HG03196 (cell line): ENCODE results near the gene AOAH.
"Not testable (repeated sequence)": the region's sequence is repeated elsewhere in the genome, so short reads cannot be mapped to it uniquely, and the experiment has no call there.

ENCODE experiments used
- ATAC-seq: cut with Tn5 transposase; IDR thresholded peaks from one replicate; pipeline ENCODE4 v1.9.1; 2021; ENCODE audit not compliant: unreplicated experiment

The AOAH gene

DNA sequence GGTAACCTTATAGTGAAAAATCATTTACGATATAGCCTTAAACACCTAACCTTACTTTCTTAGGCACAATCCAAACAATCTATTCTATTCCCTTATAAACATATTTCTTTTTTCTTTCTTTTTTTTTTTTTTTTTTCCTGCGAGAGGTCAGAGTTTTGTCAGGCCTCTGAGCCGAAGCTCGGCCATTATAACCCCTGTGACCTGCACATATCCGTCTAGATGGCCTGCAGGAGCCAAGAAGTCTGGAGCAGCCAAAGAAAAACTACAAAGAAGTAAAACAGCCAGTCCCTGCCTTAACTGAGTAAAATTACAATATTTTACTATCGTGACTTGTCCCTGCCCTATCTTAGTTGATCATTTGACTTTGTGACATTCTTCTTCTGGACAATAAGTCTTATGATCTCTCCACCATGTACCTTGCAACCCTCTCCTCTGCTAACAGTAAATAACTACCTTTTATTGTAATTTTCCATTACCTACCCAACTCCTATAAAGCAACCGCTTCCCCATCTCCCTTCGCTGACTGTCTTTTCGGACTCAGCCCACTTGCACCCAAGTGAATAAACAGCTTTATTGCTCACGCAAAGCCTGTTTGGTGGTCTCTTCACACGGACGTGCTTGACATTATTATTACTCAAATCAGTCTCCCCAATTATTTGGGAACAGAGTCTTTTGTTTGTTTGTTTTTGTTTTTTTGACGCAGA lies 64.5 kb downstream of the AOAH start:
- no peak for ATAC-seq

DNA sequence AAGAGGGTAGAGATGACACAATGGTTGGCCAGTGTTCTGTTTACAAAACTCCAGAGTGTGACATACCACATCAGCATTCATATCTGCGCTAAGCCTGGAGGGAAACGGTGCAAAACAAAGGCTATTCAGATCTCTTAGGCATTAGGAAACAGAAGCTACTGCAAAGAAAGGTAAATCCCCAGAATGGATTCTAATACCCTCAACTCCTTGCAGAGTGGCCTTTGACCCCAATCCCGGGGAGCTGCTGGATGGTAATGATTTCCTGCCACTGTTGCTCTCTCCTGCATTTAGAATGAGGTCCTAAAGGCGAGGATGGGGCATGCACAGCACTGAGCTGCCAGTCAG lies 65.2 kb downstream of the AOAH start:
- ATAC-seq = no peak

DNA sequence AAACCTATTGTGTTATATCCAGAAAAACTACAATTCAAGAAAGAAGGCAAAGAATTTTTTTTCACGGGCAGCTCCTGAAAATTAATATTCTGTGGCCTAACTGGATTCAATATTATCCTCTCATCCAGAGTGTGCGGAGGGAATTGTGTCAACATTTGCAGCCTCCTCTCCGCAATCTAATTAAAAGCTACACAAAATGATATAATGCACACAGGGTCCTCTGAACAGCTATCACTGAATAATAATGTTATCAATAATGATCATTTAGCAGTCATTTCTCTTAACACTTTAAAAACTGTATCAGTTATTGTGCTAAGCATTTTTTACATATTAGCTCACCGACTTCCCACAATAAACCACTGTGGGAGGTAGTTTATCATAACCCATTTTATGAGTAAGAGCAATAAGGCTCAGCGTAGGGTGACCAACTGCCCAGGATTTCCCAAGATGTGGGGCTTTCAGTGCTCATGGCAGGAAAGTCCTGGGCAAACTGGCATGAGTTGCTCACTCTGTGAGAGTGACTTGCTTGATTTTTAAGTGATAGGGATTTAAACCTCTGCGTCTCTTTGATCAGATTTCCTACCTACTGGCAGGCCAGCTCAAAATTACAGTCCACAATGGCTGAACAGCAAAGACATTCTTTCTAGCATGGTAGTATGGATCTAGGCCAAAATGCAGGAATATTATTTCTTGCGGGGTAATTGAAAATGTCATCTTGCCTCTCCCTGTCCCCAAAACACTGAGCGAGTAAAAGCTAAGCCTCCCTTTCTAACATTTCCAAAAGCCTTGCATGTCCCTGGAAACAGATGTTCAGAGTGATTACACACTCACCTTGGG lies 65.7 kb downstream of the AOAH start:
- ATAC-seq = no peak

DNA sequence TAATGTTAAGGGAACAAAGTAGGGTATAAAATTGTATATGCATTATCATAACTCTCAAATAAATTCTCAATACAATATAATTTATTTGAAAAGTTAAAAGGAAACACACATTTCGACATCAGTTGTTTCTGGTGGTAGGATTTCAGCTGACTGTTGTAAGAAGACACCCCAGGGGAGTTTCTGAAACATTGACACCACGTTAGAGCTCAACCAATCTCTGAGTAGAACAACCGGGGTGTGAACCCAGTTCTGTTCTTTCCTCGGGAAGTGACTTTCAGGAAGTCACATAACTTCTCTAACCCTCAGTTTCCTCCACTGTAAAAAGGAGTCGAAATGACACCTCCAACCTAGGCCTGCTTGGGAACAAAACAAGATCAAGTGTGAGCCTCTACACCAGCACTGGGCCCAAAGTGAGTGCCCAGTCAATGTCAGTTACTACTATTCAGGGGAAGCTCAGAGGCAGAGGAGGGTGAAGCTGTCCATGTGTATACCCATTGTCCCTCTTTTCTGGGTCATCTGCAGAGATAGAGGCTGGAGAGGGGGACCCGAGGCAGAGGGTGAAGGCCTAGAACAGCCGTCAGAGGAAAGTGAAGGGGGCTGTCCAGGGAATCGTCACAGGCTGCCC lies 67.1 kb downstream of the AOAH start:
- ATAC-seq = no peak

DNA sequence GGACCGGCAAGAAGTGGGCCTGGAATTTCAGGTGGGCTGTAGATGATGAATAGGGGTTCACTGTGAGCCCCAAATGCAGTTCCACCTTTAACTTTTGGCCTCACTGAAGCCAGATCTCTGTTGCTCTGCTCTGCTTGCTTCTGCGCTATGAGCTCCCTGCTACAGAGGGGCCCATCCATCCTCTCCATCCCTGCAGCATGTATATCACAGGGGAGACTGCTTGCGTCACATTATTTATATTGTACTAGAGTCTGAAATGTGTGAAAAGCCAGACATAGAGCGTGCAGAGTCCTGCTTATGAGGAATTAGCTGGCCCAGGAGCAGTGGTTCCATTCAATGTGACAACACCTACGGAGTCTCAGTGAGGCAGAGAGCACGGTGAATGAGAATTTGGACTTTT lies 69.9 kb downstream of the AOAH start:
- no peak for ATAC-seq

DNA sequence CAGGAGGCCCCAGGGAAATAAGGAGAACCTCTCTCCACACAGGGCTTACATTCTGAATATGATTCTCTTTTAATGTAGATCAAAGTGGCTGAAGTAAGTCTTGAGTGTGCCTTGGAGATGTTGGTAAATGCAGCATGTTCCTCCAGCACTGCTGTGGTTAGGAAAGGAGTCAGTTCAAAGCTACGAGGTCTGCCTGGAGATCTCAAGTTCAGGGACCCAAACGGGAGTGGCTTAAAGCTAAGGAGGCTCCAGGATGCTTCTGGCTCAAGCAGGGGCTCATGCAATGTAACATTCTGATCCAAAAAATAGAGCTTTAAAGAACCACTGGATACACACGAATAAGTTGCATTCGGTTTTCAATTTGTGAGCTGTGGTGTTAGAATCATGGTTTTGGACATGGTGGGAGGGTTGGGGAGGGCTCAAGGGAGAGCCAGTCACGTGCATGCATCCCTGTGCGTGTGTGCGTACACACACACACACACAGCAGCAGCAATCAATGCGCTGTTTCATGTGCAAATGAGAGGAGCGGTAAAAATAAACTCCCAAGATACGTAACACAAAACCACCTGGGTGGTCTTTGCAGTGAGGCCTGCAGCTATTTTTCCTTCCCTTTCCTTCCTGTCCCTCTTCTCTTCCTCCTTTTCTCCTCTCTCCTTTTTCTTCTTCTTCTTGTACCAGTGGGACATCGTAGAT lies 70.5 kb downstream of the AOAH start:
- ATAC-seq = no peak

DNA sequence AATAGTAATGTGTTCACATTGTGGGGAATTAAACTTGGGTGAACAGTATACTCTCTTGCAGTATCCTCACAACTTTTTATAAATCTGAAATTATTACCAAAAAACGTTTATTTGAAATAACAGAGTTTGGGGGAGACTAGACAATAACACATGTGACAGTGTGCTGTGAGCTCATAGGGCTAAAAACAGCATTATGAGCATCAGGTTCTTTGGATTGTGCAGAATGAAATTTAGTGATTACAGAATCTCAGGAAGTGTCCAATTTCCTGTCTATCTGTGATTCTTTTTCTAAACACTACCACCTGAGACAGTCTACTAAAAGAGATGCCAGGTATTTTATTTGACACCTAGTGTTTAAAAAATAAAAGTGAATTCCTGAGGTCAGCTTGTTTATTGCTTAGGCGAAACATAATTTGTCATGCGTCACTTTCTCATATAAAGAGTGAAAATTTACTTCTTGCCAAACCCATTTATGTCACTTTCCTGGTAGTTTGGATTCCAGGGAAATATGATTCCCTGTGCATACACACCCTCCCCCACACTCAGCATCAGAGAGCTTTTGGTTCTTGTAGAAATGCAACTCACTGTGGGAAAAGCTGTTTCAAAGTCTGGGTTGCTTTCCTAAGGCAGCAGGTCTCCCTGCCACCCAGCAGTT lies 71.2 kb downstream of the AOAH start:
- ATAC-seq = no peak

DNA sequence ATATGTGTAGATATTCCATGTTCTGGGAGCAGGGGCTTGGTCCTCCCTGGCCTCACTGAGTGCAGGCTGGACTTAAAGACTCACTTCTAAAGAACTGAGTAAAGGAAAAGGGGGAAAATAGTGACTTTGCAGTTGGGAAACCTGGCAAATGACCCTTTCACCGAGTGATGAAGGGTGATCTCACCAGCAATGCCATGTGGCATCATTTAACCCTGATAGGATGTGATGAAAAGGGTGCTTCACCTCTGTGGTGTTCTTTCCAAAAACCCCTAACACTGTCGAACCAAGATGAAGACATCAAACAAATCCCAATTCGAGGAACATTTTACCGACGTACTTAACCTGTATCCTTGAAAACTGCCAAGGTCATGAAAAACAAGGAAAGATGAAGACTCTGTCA lies 71.9 kb downstream of the AOAH start:
- no peak for ATAC-seq

DNA sequence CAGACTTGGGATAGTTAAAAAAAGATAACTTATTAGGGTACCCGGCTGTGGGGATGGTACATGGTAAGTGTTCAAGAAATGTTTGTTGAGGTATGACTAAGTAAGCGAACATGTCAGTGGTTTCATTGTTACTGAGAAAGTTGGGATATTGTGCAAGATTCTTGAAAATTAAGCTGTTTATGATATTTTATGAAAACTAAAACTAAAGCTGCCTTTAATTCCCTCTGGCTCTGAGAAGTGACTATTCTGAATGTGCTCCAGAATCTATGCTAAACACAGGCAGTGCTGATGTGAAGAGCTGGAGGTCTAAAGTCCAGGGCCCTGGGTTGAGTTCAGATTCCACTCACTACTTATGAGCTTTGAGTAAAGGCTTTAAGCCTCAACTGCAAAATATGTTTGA lies 72.9 kb downstream of the AOAH start:
- ATAC-seq = no peak

DNA sequence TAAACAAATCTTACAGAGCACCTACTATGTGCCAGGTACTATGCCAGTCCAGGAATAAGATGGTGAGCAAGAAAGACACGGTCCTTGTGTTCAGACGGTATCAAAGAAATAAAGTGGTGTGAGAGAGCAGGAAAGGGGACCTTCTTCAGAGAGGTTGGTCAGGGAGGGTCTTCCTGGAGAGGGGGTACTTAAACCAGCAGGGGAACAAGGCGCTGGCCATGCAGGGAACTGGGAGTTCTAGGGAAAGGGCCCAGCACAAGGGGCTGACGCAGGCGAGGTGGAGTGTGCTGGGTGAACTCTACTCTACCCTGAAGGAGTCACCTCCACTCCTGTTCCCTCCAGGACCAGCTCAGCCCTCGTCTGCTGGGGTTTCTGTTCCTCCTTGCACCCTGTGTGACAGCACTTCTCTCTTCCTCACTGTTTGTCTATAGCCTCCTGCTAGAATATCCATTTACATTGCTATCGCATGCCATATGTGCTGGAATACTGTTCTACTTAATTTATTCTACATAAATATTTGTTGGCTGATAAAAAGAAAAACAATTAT lies 73.5 kb downstream of the AOAH start:
- ATAC-seq = no peak

DNA sequence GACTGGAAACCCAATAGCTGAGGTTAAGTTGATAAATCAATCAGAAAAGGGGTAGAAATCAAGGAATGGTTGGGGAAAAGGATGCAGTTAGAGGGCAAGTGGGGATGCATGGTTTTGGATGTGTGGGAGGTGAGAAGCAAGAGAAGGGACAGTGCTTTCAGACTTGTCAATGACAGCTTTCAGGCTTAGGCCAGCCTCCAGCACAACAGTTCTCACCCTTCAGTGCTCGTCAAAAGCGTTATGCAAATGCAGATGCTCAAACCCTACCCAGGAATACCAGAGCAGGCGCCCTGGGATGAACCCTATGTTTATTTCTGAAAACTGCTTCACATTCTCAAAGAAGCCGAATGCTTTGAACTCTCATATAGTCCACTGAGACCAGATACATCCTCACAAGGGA lies 74.0 kb downstream of the AOAH start:
- ATAC-seq = no peak

DNA sequence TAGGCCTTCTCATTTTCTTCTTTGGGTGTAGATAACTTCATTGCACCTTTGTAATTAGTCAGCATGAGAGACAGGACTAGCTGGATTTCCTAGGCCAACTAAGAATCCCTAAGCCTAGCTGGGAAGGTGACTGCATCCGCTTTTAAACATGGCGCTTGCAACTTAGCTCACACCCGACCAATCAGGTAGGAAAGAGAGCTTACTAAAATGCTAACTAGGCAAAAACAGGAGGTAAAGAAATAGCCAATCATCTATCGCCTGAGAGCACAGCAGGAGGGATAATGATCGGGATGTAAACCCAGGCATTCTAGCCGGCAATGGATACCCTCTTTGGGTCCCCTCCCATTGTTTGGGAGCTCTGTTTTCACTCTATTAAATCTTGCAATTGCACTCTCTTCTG lies 75.0 kb downstream of the AOAH start:
- ATAC-seq = not testable (repeated sequence)

DNA sequence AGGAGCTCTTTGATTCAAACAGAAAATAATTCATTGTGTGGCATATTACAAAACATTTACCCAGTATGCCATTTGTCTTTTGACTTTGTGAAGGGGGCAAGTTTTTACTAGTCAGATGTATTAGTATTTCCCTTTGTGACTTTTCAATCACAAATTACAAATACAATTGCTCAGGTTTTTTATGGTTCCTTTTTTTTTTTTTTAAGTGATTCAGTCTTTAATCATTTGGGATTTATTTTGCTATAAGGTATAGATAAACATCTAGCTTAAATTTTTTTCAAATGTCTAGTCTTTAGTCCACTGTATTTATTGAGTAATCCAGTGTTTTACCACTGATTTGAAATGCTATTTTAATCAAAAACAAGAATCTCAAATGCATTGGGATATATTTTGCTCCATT lies 75.9 kb downstream of the AOAH start:
- no peak for ATAC-seq

DNA sequence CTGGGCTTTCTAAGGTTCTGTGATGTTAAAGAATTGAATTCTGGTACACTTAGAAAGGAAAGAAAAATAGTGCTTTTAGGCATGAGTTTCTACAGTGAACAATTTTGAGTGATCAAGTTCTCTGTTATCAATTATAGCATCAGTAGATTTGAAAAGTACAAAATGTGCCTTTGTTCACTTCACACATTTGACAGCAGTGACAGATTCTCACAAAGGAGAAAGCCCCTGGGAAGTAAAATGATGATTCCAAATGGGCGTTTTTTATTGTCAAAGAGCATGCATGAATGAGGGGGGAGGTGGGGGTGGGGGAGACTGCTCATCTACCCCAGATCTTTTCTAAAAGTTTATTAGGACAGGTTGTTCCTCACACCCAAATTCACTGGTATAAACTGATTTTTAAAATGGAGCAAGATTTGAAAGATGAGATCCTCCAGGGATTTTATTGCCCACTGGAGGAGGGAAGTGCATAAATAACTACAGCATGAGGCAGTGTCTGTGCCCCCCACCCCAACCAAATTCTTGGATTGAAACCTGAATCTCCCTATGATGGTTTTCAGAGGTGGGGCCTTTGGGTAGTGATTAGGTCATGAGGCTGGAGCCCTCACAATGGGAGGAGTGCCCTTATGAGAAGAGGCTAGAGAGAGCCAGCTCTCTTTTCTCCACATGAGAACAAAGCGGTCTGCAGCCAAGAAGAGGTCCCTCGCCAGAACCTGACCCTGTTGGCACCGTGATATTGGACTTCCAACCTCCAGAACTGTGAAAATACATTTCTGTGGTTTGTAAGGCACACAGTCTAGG lies 79.5 kb downstream of the AOAH start:
- no peak for ATAC-seq

DNA sequence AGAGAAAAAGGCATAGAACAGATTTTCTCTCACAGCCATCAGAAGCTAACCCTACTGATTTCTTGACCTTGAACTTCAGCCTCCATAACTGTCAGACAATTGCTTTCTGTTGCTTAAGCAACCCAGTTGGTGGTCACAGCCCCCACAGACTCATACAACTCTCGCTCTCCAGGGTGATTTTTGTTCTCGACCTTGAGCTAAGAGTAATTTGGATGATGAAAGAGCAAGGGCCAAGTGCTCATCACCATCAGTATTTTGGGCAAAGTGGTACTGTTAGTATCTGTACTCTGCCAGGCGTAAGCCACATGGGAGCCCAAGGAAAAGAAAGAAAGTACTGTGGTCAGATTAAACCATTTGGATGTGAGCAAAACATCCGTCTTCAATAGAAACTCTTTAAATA lies 81.9 kb downstream of the AOAH start:
- no peak for ATAC-seq

DNA sequence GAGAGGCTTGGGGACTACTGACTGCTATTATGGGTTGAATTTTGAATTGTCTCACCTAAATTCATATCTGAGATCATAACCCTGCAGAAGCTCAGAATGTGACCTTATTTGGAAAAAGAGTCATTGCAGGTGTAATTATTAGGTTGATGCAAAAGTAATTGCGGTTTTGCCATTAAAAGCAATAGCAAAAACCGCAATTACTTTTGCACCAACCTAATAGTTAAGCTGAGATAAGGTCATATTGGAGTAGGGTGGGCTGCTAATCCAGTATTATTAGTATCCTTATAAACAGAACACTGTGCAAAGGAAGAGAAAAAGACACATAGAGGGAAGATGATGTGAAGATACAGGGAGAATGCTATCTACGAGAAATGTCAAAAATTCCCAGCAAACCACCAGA lies 82.3 kb downstream of the AOAH start:
- ATAC-seq = no peak

DNA sequence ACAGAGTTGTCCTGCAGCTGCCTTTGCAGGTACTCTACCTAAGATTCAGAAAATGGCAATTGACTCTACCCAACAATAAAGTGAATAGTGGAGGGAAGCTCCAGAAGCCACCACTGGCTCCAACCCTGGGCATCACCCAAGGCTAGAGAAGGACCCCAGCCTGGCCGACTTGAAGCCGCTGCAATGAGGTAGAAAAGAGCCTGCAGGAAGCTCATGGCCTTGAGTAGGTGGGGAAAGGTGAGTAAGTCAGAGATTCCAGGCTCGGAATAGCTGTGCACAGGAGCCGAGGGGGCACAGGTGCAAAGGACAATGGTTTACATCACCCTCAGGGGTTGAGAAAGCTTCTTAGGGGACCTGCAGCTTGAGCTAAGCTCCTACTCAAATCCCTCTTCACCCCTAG lies 83.6 kb downstream of the AOAH start:
- ATAC-seq = no peak

DNA sequence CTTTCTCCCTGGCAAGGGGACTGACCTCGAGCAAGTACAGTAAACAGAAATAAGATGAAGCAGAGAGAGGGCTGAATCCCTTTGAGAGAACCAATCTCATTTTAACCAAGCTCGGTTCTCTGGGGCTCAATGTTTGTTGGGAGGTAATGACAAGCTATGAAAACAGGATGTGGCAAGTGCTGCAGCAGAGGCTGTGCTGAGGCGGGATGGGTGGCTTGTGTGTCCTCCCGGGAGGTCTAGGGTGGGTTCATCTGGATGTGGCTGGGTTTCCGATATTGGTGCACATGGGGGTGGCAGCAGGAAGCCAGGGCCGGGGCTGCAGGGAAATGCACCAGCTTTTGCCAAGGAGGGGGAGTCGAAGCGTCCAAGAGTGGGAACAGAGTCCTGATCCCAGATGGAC lies 84.5 kb downstream of the AOAH start:
- no peak for ATAC-seq

DNA sequence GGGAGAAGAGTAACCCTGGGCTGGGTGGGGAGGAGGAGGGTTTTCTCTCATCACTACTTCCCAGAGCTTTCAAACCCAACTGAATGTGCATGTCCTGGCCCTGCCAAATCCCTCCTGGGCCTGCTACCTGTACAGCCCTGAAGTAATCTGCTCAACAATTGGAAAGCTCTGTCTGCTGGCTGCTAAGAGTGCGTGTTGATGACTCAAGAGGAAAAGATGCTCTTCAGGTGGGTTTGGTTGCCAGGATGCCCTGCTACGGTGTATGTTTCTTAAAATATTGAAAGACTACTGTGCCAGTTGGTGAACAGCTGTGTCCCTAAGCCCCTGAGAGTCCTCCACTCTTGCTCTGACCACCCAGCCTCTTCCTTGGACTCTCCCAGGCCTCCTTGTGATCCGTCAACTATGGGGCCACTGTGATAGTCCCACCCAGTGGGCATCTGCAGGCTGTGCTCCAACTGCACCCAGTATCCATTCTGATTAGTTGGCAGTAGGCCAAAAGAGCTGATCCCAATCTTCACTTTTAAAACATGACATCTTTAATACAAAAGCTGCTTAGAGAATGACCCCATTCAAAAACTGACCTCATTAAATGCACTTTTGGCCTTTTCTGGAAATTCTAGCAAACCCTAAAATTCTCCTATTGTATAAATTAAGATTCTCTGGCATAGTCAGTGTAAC lies 85.6 kb downstream of the AOAH start:
- ATAC-seq = no peak

DNA sequence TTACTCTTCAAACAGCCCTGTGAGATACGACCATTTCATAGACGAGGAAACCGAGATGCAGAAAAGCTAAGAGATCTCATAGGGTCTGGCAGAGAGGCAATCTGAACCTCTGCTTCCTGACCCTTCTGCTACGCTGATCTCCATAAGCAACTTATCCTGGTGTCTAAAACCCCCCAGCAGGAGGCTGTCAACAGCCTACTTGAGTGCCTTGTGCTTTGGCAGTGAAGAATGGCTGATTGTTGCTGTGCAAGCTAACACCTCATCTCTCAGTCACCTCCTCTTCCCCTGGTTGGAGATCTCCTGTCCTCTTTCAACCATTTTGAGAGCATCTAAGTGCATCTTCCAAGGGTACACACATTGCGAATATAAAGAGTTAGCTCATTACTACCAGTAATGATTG lies 86.2 kb downstream of the AOAH start:
- no peak for ATAC-seq
